Right kidney (tissue), 1 donor: Measurements from ENCODE around the gene RGS6.

ENCODE experiments used
- DNase-seq: peaks from one replicate; pipeline ENCODE4 v3.0.0-alpha.2; 2016

Gene RGS6

DNA sequence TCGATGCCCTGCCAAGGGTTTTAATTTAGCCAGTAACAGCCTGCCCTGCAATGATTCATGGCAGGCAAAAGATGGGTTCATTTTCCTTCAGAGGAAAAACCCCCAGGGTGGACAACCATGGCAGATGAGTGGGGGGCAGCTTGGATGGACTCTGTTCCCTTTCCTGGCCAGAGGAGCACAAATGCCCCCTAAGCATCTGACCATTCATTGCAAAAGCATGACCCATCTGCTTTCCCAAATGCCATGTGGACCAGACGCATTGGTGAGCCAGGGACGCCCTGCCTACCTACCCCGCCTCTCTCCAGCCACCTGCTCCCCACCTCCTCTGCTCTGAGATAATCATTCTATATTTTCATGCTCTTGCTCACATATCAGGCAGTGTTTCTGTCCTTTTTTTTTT lies 679.8 kb downstream of the RGS6 start:
- no peak for DNase-seq

GRCh38 chr14:72613231-72613974 lies 681.2 kb downstream of the RGS6 start:
- no peak for DNase-seq

DNA sequence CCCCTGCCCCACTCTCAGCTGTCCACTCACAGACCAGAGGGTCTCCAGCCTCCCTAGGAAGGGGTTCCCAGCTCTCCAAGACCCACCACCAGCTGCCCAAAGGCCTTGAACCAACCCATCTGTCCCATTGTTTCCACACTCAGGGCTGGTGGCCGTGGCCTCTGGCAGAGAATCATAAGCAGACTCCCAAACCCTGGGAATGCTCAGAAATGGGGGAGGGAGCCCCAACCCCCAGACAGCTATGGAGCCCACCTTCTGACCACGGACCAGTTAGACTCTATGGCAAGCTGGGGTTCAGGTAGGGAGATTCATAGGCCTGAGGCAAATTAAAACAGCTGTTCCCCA lies 681.7 kb downstream of the RGS6 start:
- DNase-seq, result no peak

- DNase-seq, result no peak
Measured at GRCh38 chr14:72614365-72614764, 682.1 kb downstream of the RGS6 start.

DNA sequence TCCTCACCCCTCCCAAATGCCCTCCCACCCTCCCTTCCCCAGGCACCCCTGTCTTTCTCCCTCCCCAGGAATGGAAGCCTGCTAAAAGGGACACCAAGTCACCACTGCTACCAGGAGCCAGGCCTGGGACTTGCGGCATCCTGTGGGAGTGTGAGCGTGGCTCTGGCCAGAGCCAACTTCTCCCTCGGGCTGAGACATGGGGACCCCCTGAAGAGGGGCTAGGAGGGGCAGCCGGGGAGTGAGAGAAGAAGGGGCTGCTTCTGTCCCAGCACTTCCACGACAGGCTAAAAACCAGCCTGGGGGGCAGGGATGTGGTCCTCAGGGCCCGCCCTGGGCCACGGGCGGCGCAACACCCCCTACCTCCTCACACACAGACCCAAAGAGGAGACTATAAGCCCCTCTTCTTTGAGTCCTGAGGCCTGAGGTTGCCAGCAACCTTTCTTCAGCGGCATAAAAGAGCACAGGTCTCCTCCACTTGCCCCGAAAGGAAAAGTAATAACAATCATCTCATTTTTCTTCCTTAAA lies 682.7 kb downstream of the RGS6 start:
- no peak for DNase-seq

GRCh38 chr14:72615451-72616121 lies 683.4 kb downstream of the RGS6 start:
- DNase-seq, result peak; percentile 57
